GM18858 (cell line): Measurements from ENCODE around the gene RASGRF2.
"Not testable (repeated sequence)": the region's sequence is repeated elsewhere in the genome, so short reads cannot be mapped to it uniquely, and the experiment has no call there.

Experiments used
- ATAC-seq: cut with Tn5 transposase; IDR thresholded peaks from one replicate; pipeline ENCODE4 v1.9.1; 2021; ENCODE audit not compliant: unreplicated experiment

The RASGRF2 gene

GRCh38 chr5:81233080-81233634, 273.0 kb downstream of the RASGRF2 start, which contains the start of gene CKMT2:
Gene CKMT2 (plus strand): TSS chr5:81233322. CDS start chr5:81251133, 17,811 bp downstream.
- ATAC-seq = no peak

GRCh38 chr5:81234299-81234698, 274.1 kb downstream of the RASGRF2 start:
- ATAC-seq = no peak

GRCh38 chr5:81234801-81235200, 274.6 kb downstream of the RASGRF2 start:
- no peak for ATAC-seq

GRCh38 chr5:81235287-81236072, 275.3 kb downstream of the RASGRF2 start:
- ATAC-seq = no peak

GRCh38 chr5:81238460-81238859, 278.3 kb downstream of the RASGRF2 start:
- ATAC-seq = no peak

- ATAC-seq = no peak
These were observed 279.4 kb downstream of the RASGRF2 start for GRCh38 chr5:81239613-81240012.

- ATAC-seq = no peak
These were observed 280.8 kb downstream of the RASGRF2 start for GRCh38 chr5:81241001-81241400.

GRCh38 chr5:81241961-81242648, 281.9 kb downstream of the RASGRF2 start:
- no peak for ATAC-seq

GRCh38 chr5:81242906-81243436, 282.8 kb downstream of the RASGRF2 start:
- ATAC-seq = no peak

- no peak for ATAC-seq
These were observed 284.3 kb downstream of the RASGRF2 start for GRCh38 chr5:81244451-81244850.

- no peak for ATAC-seq
These were observed 285.7 kb downstream of the RASGRF2 start for GRCh38 chr5:81245871-81246235.

- no peak for ATAC-seq
These were observed 286.5 kb downstream of the RASGRF2 start for GRCh38 chr5:81246697-81247096.

GRCh38 chr5:81247441-81247972, 287.3 kb downstream of the RASGRF2 start:
- no peak for ATAC-seq

- no peak for ATAC-seq
These were observed 289.1 kb downstream of the RASGRF2 start for GRCh38 chr5:81249240-81249639.

- ATAC-seq = no peak
These were observed 289.8 kb downstream of the RASGRF2 start for GRCh38 chr5:81250004-81250403.

- ATAC-seq = no peak
These were observed 291.8 kb downstream of the RASGRF2 start for GRCh38 chr5:81251922-81252321.

- no peak for ATAC-seq
These were observed 292.7 kb downstream of the RASGRF2 start for GRCh38 chr5:81252904-81253303.

- no peak for ATAC-seq
These were observed 293.7 kb downstream of the RASGRF2 start for GRCh38 chr5:81253875-81254274.

- ATAC-seq = no peak
These were observed 294.9 kb downstream of the RASGRF2 start for GRCh38 chr5:81254886-81255559.

- no peak for ATAC-seq
These were observed 296.6 kb downstream of the RASGRF2 start for GRCh38 chr5:81256766-81257165.

- ATAC-seq = not testable (repeated sequence)
These were observed 302.6 kb downstream of the RASGRF2 start for GRCh38 chr5:81262796-81263195.
